ENCODE data around the gene GGN.
"Not testable (repeated sequence)": the region's sequence is repeated elsewhere in the genome, so short reads cannot be mapped to it uniquely, and the experiment has no call there.

The GGN gene

GRCh38 chr19:38387550-38388348, at the start of gene GGN:
Gene GGN, minus strand, starts transcription at chr19:38388034. Its CDS starts 773 bp downstream, at chr19:38387261.
- peak; percentile 84 to 85 for DNase-seq (ENCODE audit: low read depth in 2 of 2)

- no peak for DNase-seq (ENCODE audit: low read depth in 2 of 2)
These were observed 49.5 kb upstream of the GGN start for GRCh38 chr19:38437295-38437694.

- DNase-seq (ENCODE audit: low read depth in 2 of 2): no peak
These were observed 46.8 kb upstream of the GGN start for GRCh38 chr19:38434549-38435051.

GRCh38 chr19:38433268-38433733, 45.5 kb upstream of the GGN start, which contains the start of gene RYR1:
Gene RYR1, plus strand, starts transcription at chr19:38433691. Its CDS starts 139 bp downstream, at chr19:38433830.
- DNase-seq (ENCODE audit: low read depth in 2 of 2): no peak

GRCh38 chr19:38430931-38431330, 43.1 kb upstream of the GGN start:
- DNase-seq (ENCODE audit: low read depth in 2 of 2): no peak

GRCh38 chr19:38429811-38430156, 42.0 kb upstream of the GGN start:
- DNase-seq (ENCODE audit: low read depth in 2 of 2): no peak

GRCh38 chr19:38429055-38429810, 41.4 kb upstream of the GGN start:
- no peak for DNase-seq (ENCODE audit: low read depth in 2 of 2)

- DNase-seq (ENCODE audit: low read depth in 2 of 2): not testable (repeated sequence)
These were observed 39.3 kb upstream of the GGN start for GRCh38 chr19:38427035-38427677.

GRCh38 chr19:38425810-38426466, 38.1 kb upstream of the GGN start, which contains the start of gene RASGRP4:
Gene RASGRP4, minus strand, starts transcription at chr19:38426219. Its CDS starts 128 bp downstream, at chr19:38426091.
- DNase-seq (ENCODE audit: low read depth in 2 of 2): no peak

GRCh38 chr19:38425222-38425809, 37.5 kb upstream of the GGN start:
- DNase-seq (ENCODE audit: low read depth in 2 of 2): no peak

- no peak for DNase-seq (ENCODE audit: low read depth in 2 of 2)
These were observed 36.4 kb upstream of the GGN start for GRCh38 chr19:38424272-38424671.

- DNase-seq (ENCODE audit: low read depth in 2 of 2): no peak
These were observed 34.6 kb upstream of the GGN start for GRCh38 chr19:38422438-38422837.

- no peak for DNase-seq (ENCODE audit: low read depth in 2 of 2)
These were observed 34.0 kb upstream of the GGN start for GRCh38 chr19:38421856-38422255.

- DNase-seq (ENCODE audit: low read depth in 2 of 2): no peak
These were observed 33.1 kb upstream of the GGN start for GRCh38 chr19:38420935-38421334.

- DNase-seq (ENCODE audit: low read depth in 2 of 2): no peak
These were observed 30.0 kb upstream of the GGN start for GRCh38 chr19:38417544-38418506.

- no peak for DNase-seq (ENCODE audit: low read depth in 2 of 2)
These were observed 29.3 kb upstream of the GGN start for GRCh38 chr19:38417146-38417543.

GRCh38 chr19:38413416-38413815, 25.6 kb upstream of the GGN start:
- no peak for DNase-seq (ENCODE audit: low read depth in 2 of 2)

- no peak for DNase-seq (ENCODE audit: low read depth in 2 of 2)
These were observed 25.1 kb upstream of the GGN start for GRCh38 chr19:38412961-38413360.

GRCh38 chr19:38412491-38412890, 24.7 kb upstream of the GGN start:
- DNase-seq (ENCODE audit: low read depth in 2 of 2): no peak

GRCh38 chr19:38411898-38412297, 24.1 kb upstream of the GGN start:
- DNase-seq (ENCODE audit: low read depth in 2 of 2): not testable (repeated sequence)

All from fibroblast of skin of left biceps (primary cell).